HCT116 (cell line): Measurements from ENCODE around the gene SLC16A12. TPM values are rescaled to one million over a fixed set of nuclear protein-coding genes. Genes with fewer than 3 reads are reported as not detected.

Source experiments
- ATAC-seq: fragments of 200-7000 bp; cut with Tn5 transposase; 2 replicates; pipeline ENCODE4 v1.9.1; 2020; ENCODE audit warnings: mild to moderate bottlenecking, moderate library complexity
- BruUV-seq: library from RNA; stranded (reverse); fragments of 400-500 nt; replicated peaks from 2 replicates; lab custom pipeline; 2021; lab: Mats Ljungman, UMichigan
- CTCF ChIA-PET: fragments of 300-600 bp; sonication (Branson Sonifier 250); formaldehyde crosslinking; loops from one replicate; lab custom pipeline; 2021; ENCODE audit warnings: antibody characterized with exemption; lab: Charles Lee
- POLR2A ChIA-PET: fragments of 300-600, 350-600 bp; sonication (Branson Sonifier 250); formaldehyde crosslinking; loops from one replicate; lab custom pipeline; 2021; ENCODE audit warnings: antibody characterized with exemption; lab: Charles Lee
- RAD21 ChIA-PET, 2 experiments: fragments of 300-600 bp; sonication (Branson Sonifier 250); formaldehyde crosslinking; loops; one replicate each; lab custom pipeline; 2023; ENCODE audit warnings: low total read pairs in 2 of 2; ENCODE audit not compliant: uncharacterized antibody in 2 of 2, unreplicated experiment in 2 of 2, low non-redundant PET in 1 of 2; lab: Charles Lee
- DNase-seq: peaks from one replicate; pipeline ENCODE4 v3.0.0-alpha.2; 2010; ENCODE audit warnings: low read depth, low spot score
- H2AFZ ChIP-seq: fragments of 200-600 bp; shearing (Covaris generic), sonication (generic); 2 replicates; pipeline ENCODE4 v1.6.1; 2017; ENCODE audit warnings: low read depth, mixed run types, mixed read lengths, antibody characterized with exemption, low read length; ENCODE audit not compliant: poor library complexity, severe bottlenecking
- H3K27ac ChIP-seq: 2 replicates; pipeline ENCODE4 v1.5.1; 2012; ENCODE audit warnings: low read depth, low read length
- H3K27me3 ChIP-seq: fragments of 200-600 bp; sonication (generic); 2 replicates; pipeline ENCODE4 v1.6.1; 2016; ENCODE audit warnings: mixed run types, low read length, mixed read lengths; ENCODE audit not compliant: insufficient read depth
- H3K36me3 ChIP-seq, 2 experiments: fragments of 200-500 bp in 1 of 2; fragments of 200-600 bp in 1 of 2; sonication (Bioruptor generic) in 1 of 2; sonication (generic) in 1 of 2; 2 replicates each; pipeline versions ENCODE4 v1.5.1 to v1.6.1; 2014 to 2016; ENCODE audit warnings: low read length in 2 of 2, inconsistent platforms in 1 of 2, mixed read lengths in 1 of 2, mixed run types in 1 of 2; ENCODE audit not compliant: insufficient read depth in 2 of 2, control insufficient read depth in 1 of 2
- H3K4me1 ChIP-seq, 2 experiments: fragments of 200-600 bp in 1 of 2; sonication (generic) in 1 of 2; 2 replicates each; pipeline versions ENCODE4 v1.5.1 to v1.6.1; 2012 to 2017; ENCODE audit warnings: low read length in 2 of 2, inconsistent platforms in 1 of 2, mild to moderate bottlenecking in 1 of 2, mixed read lengths in 1 of 2, mixed run types in 1 of 2, moderate library complexity in 1 of 2; ENCODE audit not compliant: insufficient read depth in 2 of 2, control insufficient read depth in 1 of 2
- H3K4me2 ChIP-seq: fragments of 200-600 bp; sonication (generic); 2 replicates; pipeline ENCODE4 v1.6.1; 2017; ENCODE audit warnings: mixed run types, low read length, mixed read lengths
- H3K4me3 ChIP-seq, 2 experiments: fragments of 200-600 bp in 1 of 2; sonication (generic) in 1 of 2; replicated peaks in 1 of 2; 2 replicates each; pipeline ENCODE4 v1.5.1; 2011 to 2016; ENCODE audit warnings: low read length in 2 of 2, control low read depth in 1 of 2, low read depth in 1 of 2, mild to moderate bottlenecking in 1 of 2, mixed read lengths in 1 of 2, mixed run types in 1 of 2
- H3K79me2 ChIP-seq: fragments of 200-600 bp; sonication (generic); 2 replicates; pipeline ENCODE4 v1.6.1; 2017; ENCODE audit warnings: mild to moderate bottlenecking, mixed run types, low read length, moderate library complexity, mixed read lengths; ENCODE audit not compliant: insufficient read depth
- H3K9ac ChIP-seq: fragments of 200-600 bp; sonication (generic); 2 replicates; pipeline ENCODE4 v1.6.1; 2016; ENCODE audit warnings: low read length, mixed read lengths
- H3K9me2 ChIP-seq: fragments of 200-600 bp; sonication (generic), shearing (Covaris generic); 2 replicates; pipeline ENCODE4 v1.6.1; 2017; ENCODE audit warnings: mixed run types, mild to moderate bottlenecking, moderate library complexity; ENCODE audit not compliant: insufficient read depth
- H3K9me3 ChIP-seq, 2 experiments: fragments of 200-500 bp in 1 of 2; fragments of 200-600 bp in 1 of 2; sonication (Bioruptor generic) in 1 of 2; sonication (generic) in 1 of 2; 2 replicates each; pipeline ENCODE4 v1.6.1; 2014 to 2017; ENCODE audit warnings: low read length in 2 of 2, mixed read lengths in 2 of 2, inconsistent platforms in 1 of 2, low read depth in 1 of 2, mild to moderate bottlenecking in 1 of 2, mixed run types in 1 of 2, moderate library complexity in 1 of 2; ENCODE audit not compliant: control insufficient read depth in 1 of 2, insufficient read depth in 1 of 2
- H4K20me1 ChIP-seq: fragments of 200-600 bp; sonication (generic), shearing (Covaris generic); 2 replicates; pipeline ENCODE4 v1.6.1; 2017; ENCODE audit warnings: mixed run types, mild to moderate bottlenecking, moderate library complexity; ENCODE audit not compliant: insufficient read depth
- ATF3 ChIP-seq: IDR thresholded peaks from 2 replicates; pipeline ENCODE4 v1.6.1; 2012
- CTCF ChIP-seq, 3 experiments: fragments of 200-600 bp in 1 of 3; sonication (generic) in 1 of 3; IDR thresholded peaks in 2 of 3; conservative IDR thresholded peaks in 1 of 3; 2 replicates each; pipeline ENCODE4 v1.5.1; 2012 to 2017; ENCODE audit warnings: low read depth in 2 of 3, low read length in 2 of 3, antibody characterized with exemption in 1 of 3, borderline replicate concordance in 1 of 3, control low read depth in 1 of 3, mild to moderate bottlenecking in 1 of 3, mixed read lengths in 1 of 3, mixed run types in 1 of 3, moderate library complexity in 1 of 3; ENCODE audit not compliant: insufficient read depth in 1 of 3
- EZH2phosphoT487 ChIP-seq: fragments of 200-600 bp; IDR thresholded peaks from 2 replicates; pipeline ENCODE4 v1.6.1; 2018; ENCODE audit warnings: antibody characterized with exemption, borderline replicate concordance
- POLR2A ChIP-seq: IDR thresholded peaks from 2 replicates; pipeline ENCODE4 v1.7.0; 2011; ENCODE audit warnings: borderline replicate concordance; ENCODE audit not compliant: insufficient read depth, insufficient read length; ENCODE audit errors: extremely low read depth
- POLR2AphosphoS5 ChIP-seq: IDR thresholded peaks from 2 replicates; pipeline ENCODE4 v1.6.1; 2011; ENCODE audit warnings: mild to moderate bottlenecking, low read depth, low read length, moderate library complexity
- SP1 ChIP-seq: IDR thresholded peaks from 2 replicates; pipeline ENCODE4 v1.6.1; 2012; ENCODE audit warnings: low read depth
- TCF7L2 ChIP-seq: IDR thresholded peaks from 2 replicates; pipeline ENCODE4 v1.7.0; 2011; ENCODE audit warnings: borderline replicate concordance, inconsistent platforms; ENCODE audit not compliant: insufficient read depth, insufficient read length; ENCODE audit errors: extremely low read depth
- intact Hi-C: fragments of 100-400 bp; cut with micrococcal nuclease; formaldehyde crosslinking; loops from 2 replicates; pipeline ENCODE4 v1.10.0; 2022
- total RNA-seq: library from RNA; stranded (reverse); gene quantifications from one replicate; pipeline ENCODE4 v1.2.1, GENCODE V29; 2021; ENCODE audit not compliant: unreplicated experiment
- TF ChIP-seq, protein P1 (sequence below): IDR thresholded peaks from 2 replicates; pipeline ENCODE4 v1.6.1; 2012; ENCODE audit warnings: low read depth

The SLC16A12 gene
- total RNA-seq, 1 experiment from 2014 or later = not detected

DNA sequence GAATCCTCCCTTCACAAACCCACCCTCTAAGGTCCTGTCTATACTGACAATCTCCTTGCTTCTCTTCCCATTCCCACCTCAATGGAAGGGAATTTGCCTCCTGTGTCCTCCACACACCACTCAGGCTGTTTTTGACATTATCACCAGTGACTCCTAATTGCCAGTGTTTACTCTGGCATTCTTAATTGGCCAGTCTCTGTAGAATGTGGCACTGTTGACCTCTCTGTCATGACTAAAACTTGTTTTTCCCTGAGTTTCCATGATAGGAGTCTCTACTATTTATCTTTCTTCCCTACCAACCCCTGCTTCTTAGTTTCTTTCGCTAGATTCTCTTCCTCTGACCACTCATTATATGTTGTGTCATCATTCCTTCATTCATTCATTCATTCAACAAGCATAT, 12.1 kb downstream of the SLC16A12 start:
- Histone ChIP-seq H3K27me3 (no peaks in the 10 kb centered on the region), H3K9me3 (no peaks in the 10 kb centered on the region), H3K9ac (no peak overlapping the region), H4K20me1 (no peaks in the 10 kb centered on the region), H2AFZ (no peak overlapping the region), H3K4me1 (peaks cover 0 to 5% of the 10 kb centered on the region in 2 experiments; a peak in 1 of 4 replicates), H3K4me3 (no peak overlapping the region), H3K79me2 (no peaks in the 10 kb centered on the region), H3K27ac (no peak overlapping the region), H3K36me3 (no peaks in the 10 kb centered on the region), H3K9me2 (no peaks in the 10 kb centered on the region), H3K4me2 (no peak overlapping the region)
- RAD21 ChIA-PET = no interaction called here
- intact Hi-C loops = no loop called here
- CTCF ChIA-PET = no interaction called here
- TF ChIP-seq SP1 = no peak
- TF ChIP-seq EZH2phosphoT487 = no peak
- TF ChIP-seq, protein P1, sequence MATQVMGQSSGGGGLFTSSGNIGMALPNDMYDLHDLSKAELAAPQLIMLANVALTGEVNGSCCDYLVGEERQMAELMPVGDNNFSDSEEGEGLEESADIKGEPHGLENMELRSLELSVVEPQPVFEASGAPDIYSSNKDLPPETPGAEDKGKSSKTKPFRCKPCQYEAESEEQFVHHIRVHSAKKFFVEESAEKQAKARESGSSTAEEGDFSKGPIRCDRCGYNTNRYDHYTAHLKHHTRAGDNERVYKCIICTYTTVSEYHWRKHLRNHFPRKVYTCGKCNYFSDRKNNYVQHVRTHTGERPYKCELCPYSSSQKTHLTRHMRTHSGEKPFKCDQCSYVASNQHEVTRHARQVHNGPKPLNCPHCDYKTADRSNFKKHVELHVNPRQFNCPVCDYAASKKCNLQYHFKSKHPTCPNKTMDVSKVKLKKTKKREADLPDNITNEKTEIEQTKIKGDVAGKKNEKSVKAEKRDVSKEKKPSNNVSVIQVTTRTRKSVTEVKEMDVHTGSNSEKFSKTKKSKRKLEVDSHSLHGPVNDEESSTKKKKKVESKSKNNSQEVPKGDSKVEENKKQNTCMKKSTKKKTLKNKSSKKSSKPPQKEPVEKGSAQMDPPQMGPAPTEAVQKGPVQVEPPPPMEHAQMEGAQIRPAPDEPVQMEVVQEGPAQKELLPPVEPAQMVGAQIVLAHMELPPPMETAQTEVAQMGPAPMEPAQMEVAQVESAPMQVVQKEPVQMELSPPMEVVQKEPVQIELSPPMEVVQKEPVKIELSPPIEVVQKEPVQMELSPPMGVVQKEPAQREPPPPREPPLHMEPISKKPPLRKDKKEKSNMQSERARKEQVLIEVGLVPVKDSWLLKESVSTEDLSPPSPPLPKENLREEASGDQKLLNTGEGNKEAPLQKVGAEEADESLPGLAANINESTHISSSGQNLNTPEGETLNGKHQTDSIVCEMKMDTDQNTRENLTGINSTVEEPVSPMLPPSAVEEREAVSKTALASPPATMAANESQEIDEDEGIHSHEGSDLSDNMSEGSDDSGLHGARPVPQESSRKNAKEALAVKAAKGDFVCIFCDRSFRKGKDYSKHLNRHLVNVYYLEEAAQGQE = no peak
- TF ChIP-seq TCF7L2 = no peak
- no peak for TF ChIP-seq CTCF (IDR thresholded peaks at IDR 0.05 in 2 of 3, conservative IDR thresholded peaks at IDR 0.05 in 1 of 3; ENCODE audit: borderline replicate concordance in 1 of 3, insufficient read depth in 1 of 3, low read depth in 2 of 3, low read length in 2 of 3)
- no peak for TF ChIP-seq POLR2A
- no peak for TF ChIP-seq ATF3
- TF ChIP-seq POLR2AphosphoS5 = no peak
- POLR2A ChIA-PET = no interaction called here
- ATAC-seq = no peak
- no peak for DNase-seq
- BruUV-seq = no TSS peak
